RCC 7860 (cell line): Measurements from ENCODE around the gene SLC16A7.
"Not testable (repeated sequence)": the region's sequence is repeated elsewhere in the genome, so short reads cannot be mapped to it uniquely, and the experiment has no call there.

Source experiments
- DNase-seq: peaks from one replicate; pipeline ENCODE4 v3.0.0-alpha.2; 2015; ENCODE audit warnings: low spot score
- FAIRE-seq: peaks from 2 replicates; lab custom pipeline; 2012; peaks lifted over from hg19 to GRCh38; lab: Jason Lieb, UNC

SLC16A7 gene

DNA sequence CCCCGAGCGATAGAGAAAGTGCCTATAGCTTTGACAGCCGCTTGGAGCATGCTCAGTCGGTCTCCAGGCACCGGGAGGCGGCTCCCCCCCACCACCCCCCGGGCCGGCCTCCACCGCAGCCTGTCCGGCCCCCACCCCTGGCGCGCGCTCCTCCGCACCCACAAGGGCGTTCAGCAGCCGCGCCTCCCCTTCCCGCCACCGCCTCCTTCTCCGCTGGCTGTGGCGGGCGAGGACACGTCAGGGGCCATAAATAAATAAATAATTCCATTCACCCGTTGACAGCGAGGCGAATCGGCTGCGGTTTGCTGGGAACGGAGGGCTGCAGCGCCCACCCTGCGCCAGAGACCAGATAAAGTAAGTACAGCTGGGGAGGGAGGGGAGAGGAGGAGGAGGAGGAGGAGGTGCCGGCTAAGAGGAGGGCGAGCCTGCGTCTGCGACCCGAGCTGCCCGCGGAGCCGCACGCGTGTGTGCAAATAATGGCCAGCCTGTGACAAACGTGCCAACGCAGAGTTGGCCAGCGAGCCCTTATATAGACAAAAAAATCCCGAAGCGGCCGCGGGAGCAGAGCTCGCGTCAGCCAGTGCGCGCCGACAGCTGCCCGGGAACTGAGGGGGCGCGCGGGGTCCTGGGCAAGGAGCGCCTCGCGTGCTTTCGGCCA lies at the start of gene SLC16A7:
TSS of gene SLC16A7 (plus strand) at position 147 of the 658 bp plus-strand sequence. CDS start 108,773 bp downstream, outside the sequence.
- FAIRE-seq (no peak), DNase-seq (peak; percentile 66)

GRCh38 chr12:59548930-59549329 lies 46.9 kb upstream of the SLC16A7 start:
- DNase-seq (no peak), FAIRE-seq (no peak)

- FAIRE-seq (no peak), DNase-seq (no peak)
Observed at GRCh38 chr12:59559696-59560095, 36.1 kb upstream of the SLC16A7 start.

- DNase-seq (peak; percentile 42), FAIRE-seq (no peak)
Observed at GRCh38 chr12:59570145-59570544, 25.7 kb upstream of the SLC16A7 start.

GRCh38 chr12:59574406-59574805 lies 21.4 kb upstream of the SLC16A7 start:
- DNase-seq (no peak), FAIRE-seq (no peak)

GRCh38 chr12:59575826-59576225 lies 20.0 kb upstream of the SLC16A7 start:
- DNase-seq (no peak), FAIRE-seq (no peak)

DNA sequence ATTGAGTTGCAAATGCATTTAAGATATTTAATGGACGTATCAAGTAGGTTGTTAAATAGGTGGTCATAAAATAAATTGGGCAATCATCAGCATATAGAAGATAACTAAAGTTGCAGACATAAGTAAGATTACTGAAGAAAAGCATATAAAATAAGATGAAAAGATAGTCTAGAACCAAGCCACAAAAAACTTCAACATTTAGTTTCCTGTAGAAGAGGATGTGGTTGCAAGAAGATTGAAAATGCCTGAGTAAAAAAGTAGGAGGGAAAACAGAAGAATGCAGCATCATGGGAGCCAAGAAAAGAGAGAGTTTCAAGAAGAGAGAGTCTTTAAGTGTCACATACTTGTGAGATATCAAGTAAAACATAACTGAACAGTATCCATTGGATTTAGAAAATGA lies 17.6 kb upstream of the SLC16A7 start:
- no peak for FAIRE-seq
- DNase-seq: no peak

DNA sequence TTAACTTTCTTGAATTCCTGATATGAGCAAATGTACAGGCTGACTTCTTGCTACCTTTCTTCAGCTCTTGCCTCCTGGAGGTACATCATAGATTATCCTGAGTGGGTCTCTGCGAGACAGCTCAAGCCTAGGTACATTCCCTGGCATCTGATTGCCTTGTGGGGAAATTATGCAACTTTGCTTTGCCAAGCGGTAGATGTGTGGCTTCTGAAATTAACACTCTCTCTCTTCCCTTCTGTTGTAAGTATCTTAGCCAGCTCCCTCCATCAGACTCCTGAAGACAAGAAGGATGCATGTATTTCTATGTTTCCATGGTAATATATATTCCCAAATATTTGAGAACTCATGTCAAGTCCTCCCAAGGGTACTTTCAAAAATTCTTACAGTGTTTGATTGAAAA lies 16.2 kb upstream of the SLC16A7 start:
- FAIRE-seq (no peak), DNase-seq (no peak)

- no peak for DNase-seq
- no peak for FAIRE-seq
Observed at GRCh38 chr12:59580050-59580449, 15.8 kb upstream of the SLC16A7 start.

- DNase-seq (no peak), FAIRE-seq (no peak)
Observed at GRCh38 chr12:59583003-59583712, 12.7 kb upstream of the SLC16A7 start.

- no peak for DNase-seq
Observed at GRCh38 chr12:59587710-59588109, 8.1 kb upstream of the SLC16A7 start.

DNA sequence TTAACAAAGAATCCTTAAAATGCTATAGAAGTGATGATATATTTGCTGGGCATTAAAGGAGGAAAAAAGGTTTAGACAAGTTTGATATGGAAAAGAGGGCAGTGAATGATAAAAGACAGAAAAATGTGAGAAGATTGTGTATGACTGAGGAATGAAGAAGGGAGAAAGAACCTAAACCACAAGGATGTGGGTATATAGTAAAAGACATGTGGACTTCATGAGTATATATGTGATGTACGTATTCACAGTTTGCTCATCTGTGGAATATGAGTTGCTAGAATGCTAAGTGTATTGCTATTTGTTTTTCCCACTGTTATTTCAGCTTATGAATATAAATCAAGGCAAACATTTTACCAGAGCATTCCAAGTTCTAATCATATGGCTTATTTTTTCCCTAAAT lies 2.1 kb upstream of the SLC16A7 start:
- FAIRE-seq (no peak), DNase-seq (no peak)

More at GRCh38 chr12:59587710-59588109, 8.1 kb upstream of the SLC16A7 start:
- FAIRE-seq: no peak

DNA sequence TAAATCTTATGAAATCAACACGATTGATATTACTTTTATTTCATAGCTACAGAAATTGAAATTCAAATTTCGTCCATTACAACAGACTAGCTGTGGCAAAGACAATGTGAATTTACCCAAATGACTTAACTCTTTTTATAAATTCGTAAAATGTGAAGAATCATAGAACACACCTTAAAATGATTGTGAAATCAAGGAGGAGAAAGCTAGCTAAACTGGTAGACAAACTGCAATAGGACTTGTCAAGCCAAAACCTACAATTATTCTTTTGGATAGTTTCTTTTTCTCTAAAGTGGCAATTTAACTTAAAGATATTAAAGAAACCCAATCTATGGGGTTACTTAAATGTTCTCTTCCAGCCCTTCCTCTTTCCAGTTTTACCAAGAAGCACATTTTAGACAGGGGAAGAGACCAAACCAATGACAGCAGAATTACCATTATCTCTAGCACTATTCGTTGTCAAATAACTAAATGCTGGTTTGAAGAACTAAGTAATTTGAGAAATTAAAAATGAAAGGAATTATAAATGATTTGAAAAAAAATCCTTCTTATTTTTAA lies 807 bp upstream of the SLC16A7 start:
- no peak for FAIRE-seq
- DNase-seq: no peak

GRCh38 chr12:59595565-59595882 lies 305 bp upstream of the SLC16A7 start:
- FAIRE-seq: no peak
- DNase-seq: no peak

DNA sequence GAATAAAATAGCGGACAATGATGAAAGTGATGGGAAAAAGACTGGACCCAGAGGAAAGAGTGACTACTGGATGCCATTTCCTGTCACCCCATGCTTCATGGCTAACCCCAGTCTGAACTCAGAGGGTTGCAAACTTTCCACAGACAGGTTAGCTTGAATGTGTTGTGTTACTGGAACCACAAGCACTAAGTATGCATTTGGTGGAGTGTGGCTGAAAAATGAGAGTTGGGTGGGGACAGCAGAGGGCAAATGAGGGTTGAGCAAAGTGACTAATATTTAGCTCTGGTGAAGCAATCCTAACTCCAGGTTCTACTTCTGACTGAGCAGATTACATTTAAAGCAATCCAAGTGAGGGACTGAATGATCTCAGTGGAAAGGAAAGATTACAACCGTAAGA lies 1.6 kb downstream of the SLC16A7 start:
- peak; percentile 69 for DNase-seq
- FAIRE-seq: peak; percentile 84

GRCh38 chr12:59600171-59600570 lies 4.3 kb downstream of the SLC16A7 start:
- DNase-seq (no peak), FAIRE-seq (no peak)

GRCh38 chr12:59603754-59604153 lies 7.9 kb downstream of the SLC16A7 start:
- FAIRE-seq: no peak

GRCh38 chr12:59612823-59613434 lies 17.1 kb downstream of the SLC16A7 start:
- FAIRE-seq, DNase-seq: not testable (repeated sequence)

More at GRCh38 chr12:59603754-59604153, 7.9 kb downstream of the SLC16A7 start:
- no peak for DNase-seq

DNA sequence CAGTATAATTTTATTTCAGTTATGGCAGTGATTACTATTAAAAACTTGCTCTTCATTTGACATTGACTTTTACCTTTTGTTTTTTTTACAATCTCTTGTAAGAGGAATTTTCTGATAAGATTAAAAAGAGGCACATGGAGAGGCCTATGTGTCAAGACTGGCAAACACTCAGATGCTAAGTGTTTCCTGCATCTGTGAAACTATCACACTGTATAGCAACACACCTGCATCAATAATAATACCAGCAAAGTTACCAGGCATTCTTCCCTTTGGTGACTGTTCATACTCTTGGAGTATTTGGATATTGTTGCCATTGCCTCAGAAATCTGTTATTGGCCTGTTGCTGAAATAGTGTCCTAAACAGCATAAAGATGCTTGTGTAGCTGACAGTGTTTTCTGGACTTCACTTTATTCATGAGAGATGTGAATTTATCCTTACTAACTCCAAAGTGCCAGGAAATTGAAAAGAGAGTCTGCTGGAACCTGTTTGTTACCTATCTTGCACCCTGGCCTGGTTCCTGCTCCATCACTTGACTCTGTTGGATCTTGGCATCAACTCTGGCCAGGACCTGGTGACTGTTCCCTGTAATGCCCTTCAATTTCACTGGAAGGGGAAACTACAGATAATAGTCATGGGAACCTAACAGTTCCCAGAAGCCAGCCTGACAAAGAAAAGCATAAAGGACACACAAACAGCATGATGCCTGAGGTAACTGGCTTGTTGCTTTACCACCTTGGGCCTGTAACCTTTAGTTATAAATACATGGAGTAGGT lies 19.8 kb downstream of the SLC16A7 start:
- DNase-seq (no peak), FAIRE-seq (no peak)

- DNase-seq: no peak
- FAIRE-seq: no peak
Observed at GRCh38 chr12:59619461-59620240, 23.8 kb downstream of the SLC16A7 start.
